GM18867 (cell line): ENCODE results near the gene DLGAP3.

Experiments used
- ATAC-seq: cut with Tn5 transposase; IDR thresholded peaks from one replicate; pipeline ENCODE4 v1.9.1; 2021; ENCODE audit warnings: mild to moderate bottlenecking, moderate library complexity; ENCODE audit not compliant: unreplicated experiment

DLGAP3 gene

DNA sequence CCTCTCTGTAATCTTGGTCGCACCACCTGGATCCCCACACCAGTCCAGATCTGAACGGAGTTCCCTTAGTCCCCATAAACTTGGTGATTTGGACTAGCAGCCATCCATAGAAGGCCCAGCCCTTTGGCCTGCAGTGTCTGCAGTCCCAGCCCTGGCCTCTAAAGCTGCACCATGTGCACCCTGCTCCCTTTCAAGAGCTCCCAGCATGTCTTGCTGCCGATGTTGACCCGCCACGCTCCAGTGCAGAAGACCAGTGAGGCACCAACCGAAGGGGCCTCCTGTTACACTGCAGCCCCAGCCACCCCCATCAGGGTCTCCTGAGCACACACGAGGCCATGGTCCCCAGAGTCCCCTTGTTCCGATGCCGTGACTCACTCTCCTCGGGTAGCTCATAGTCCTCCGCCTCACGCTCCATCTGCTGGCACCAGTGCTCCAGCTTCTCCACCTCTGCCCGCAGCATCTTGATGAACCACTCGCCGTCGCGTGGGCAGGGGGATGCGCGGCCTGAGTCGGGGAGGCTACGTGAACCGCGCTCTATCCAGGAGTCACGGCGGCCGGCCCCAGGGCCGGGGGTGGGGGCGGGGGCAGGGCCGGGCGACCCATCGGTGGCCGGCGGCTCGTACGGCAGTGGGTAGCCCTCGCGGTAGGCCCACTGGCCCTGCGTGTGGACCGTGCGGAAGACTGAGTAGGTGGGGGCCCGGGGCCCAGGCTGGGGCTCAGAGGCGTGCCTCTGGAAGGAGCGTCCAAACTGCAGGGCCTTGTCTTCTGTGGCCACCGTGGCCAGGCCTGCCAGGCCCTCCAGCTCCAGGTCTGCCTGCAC, 61.0 kb downstream of the DLGAP3 start:
- no peak for ATAC-seq

DNA sequence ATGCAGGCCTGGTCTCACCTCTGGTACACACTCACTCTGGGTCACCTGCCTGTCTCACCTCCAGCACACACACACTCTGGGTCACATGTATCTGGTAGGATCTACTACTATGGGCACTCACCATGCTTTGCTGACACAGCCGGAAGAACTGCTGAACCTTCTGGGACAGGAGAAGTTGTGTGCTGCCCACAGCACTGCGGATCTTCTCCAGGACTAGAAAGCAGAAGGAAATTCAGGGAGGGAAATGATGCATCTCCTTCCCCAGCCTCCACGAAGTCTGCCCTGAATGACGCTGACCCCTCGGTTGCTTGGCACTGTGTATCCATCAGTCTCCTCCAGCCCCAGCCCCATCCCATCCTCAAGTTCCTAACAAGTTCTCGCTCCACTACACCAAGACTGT, 62.0 kb downstream of the DLGAP3 start:
- no peak for ATAC-seq

GRCh38 chr1:34866762-34867109, 62.7 kb downstream of the DLGAP3 start:
- peak; percentile 10 for ATAC-seq

- peak; percentile 56 for ATAC-seq
Observed at GRCh38 chr1:34865981-34866761, 63.3 kb downstream of the DLGAP3 start.

GRCh38 chr1:34865573-34865972, 63.9 kb downstream of the DLGAP3 start:
- ATAC-seq, result peak; percentile 6

GRCh38 chr1:34864759-34865158, 64.7 kb downstream of the DLGAP3 start:
- no peak for ATAC-seq

DNA sequence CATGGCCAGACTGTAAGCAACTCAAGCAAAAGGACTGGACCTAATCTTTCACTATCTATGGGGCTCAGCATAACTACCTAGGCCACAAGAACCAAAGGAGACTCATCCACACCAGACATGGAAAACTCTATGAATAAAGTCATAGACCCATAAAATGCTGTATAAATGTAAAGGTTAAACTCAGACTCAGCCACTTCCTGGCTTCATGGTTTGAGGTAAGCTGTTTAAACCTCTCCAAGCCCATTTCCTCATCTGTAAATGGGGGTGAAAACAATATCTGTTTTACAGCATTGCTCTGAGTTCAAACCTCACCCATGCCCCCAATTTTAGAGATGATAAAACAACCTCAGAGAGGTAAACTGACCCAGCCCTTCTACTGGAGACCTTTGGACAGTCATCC, 65.9 kb downstream of the DLGAP3 start:
- no peak for ATAC-seq

GRCh38 chr1:34859446-34860200, 69.8 kb downstream of the DLGAP3 start, which contains the start of gene SMIM12:
Gene SMIM12 (minus strand): TSS chr1:34859749. CDS start chr1:34855977, 3,772 bp downstream.
- peak; percentile 98 for ATAC-seq

GRCh38 chr1:34858901-34859445, 70.5 kb downstream of the DLGAP3 start:
- no peak for ATAC-seq

DNA sequence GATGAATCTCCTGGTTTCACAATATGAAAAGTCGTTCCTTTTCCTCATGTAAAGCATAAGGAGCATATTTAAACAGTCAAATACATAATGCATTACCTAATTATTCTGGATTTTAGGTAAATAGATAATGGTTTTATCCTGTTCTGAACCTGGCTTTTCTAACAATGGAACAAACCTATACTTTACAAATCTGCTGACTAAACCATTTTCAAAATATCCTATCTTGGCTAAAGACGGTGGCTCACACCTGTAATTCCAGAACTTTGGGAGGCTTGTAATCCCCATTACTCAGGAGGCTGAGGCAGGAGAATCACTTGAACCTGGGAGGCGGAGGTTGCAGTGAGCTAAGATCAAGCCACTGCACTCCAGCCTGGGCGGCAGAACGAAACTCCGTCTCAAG, 72.8 kb downstream of the DLGAP3 start:
- ATAC-seq, result no peak

GRCh38 chr1:34852677-34853217, 76.7 kb downstream of the DLGAP3 start:
- ATAC-seq, result peak; percentile 98

DNA sequence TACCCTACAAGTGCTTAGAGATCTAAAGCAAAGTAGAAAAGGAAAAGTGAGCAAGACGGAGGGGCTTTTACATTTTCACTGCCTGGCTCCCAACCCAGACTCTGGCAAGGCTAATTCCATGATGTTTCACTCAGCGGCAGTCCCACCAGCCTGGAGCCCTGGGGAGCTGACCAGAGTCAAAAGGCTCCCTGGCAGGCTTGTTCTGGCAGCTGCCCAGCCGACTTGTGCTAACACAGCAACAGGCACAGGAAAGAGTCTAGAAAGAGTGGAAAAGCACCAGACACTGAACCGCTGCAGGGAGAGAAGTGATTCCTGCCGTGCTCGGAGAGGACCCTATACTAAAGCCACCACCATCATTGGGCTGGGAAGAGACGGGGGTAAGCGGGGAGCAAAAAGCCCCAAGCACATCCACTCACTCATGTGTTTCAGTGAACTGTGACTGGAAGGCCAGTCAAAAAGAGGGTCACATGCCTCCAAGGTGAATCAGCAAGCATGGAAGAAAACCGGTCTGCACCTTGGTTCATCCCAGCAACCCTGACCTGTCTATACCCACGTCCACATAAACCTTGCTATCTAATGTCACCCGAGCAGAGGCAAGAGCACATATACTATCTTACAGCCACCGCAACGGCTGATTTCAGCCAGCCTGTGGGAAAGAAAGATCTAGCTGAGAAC, 77.9 kb downstream of the DLGAP3 start:
- no peak for ATAC-seq

DNA sequence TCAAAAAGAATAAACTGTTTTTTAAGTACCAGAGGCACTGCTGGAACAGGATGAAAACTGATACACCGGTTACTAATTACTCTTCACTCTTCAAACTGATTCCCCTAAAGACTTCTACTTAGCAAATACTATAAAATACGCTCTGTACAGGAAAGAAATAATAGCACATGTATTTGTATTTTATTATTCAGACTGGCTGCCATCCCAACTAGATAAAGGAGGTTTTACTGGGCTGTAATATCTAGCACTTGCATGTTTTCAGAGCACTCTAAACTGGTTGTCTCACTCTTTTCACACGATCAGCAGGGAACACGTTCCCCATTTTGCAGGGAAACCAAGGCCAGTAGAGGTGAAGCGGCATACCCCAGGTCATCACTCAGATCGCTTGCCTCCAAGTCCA, 79.1 kb downstream of the DLGAP3 start:
- ATAC-seq, result no peak

GRCh38 chr1:34847094-34847493, 82.4 kb downstream of the DLGAP3 start:
- ATAC-seq, result no peak

- no peak for ATAC-seq
Observed at GRCh38 chr1:34846265-34846664, 83.2 kb downstream of the DLGAP3 start.

GRCh38 chr1:34845131-34845901, 84.1 kb downstream of the DLGAP3 start:
- no peak for ATAC-seq

DNA sequence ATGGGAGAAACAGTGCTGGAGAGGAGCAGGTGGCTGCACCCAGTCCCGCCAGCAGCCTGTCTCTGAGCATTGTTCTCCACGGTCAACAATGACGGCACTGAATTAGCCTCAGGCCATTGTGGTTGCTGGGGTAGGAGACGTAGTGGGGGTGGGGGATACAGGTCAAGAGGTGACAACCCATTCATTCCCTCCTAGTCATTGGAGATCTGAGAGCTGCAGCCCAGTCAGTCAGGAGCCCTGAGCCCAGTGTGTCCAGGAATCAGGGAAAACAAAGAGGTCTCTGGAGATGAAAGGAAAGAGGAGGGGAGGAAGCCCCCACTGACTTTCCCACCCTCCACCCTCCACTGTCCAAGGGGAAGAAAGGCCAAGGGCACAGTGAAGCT, 85.2 kb downstream of the DLGAP3 start:
- ATAC-seq, result no peak

GRCh38 chr1:34843392-34844251, 85.8 kb downstream of the DLGAP3 start:
- ATAC-seq, result no peak

GRCh38 chr1:34842952-34843371, 86.5 kb downstream of the DLGAP3 start:
- ATAC-seq, result no peak
